ENCODE measurements around the gene RPP25L. TPM values are rescaled to one million over a fixed set of nuclear protein-coding genes. Genes with fewer than 3 reads are reported as not detected.

The RPP25L gene
- total and polyA plus RNA-seq, 2 donors (not counting 1 experiment from before 2014, with no cell fraction given), result 13.5 to 34.3 TPM

DNA sequence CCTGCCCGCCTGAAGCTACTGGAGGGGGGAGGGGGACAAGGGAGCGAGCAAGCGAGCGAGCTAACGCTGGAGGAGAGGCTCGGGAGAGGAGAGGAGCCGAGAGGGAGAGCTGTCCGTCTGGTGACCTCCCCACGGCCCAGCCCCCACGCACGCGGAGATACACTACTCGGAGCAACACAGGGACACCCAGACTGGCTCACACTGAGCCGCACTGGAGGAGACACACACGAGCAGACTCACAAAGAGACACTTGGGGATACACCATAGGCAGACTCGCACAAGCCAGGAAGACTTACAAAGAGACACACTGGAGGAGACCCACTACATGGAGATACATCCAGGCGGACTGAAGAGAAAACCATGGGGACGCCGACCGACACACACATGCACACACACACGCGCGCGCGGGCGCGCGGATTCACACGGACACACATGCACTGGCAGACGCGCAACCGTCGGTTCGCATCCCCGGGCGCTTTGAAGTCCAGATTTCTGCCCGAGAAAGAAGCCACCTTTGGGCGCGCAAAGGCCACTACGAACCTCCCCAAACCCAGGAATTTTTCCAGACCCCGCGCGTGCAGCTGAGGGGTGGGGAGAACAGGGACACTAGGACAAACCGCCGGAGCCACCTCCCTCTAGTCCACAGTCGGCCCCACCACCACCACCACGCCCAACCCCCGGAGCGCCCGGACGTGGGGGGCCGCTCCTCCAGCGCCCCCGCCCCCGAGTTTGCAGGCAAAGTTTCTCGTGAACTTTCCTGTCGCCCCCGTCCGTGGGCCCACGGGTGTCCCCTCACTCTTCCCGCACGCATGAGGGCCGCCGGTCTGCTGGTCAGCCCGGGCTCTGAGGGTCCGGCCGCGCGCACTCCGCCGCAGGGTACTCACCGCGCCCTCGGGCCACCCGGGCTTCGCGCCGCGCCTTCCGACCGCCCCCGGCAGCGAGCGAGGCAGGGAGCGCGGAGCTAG, 22.9 kb downstream of the RPP25L start:
- Histone ChIP-seq H3K4me3 (replicated peaks in 1 of 4; ENCODE audit: control extremely low read depth in 1 of 4, insufficient read depth in 1 of 4, low read depth in 3 of 4, low read length in 4 of 4) (no peak overlapping the region), H2AFZ (ENCODE audit: low read length) (no peak overlapping the region), H3K27me3 (ENCODE audit: control insufficient read depth, insufficient read depth, low read length) (peaks cover 72% of the 10 kb centered on the region), H3K27ac (ENCODE audit: insufficient read depth, low read length) (no peak overlapping the region), H4K20me1 (ENCODE audit: control insufficient read depth, extremely low read depth, insufficient read depth, low read length) (no peaks in the 10 kb centered on the region), H3K79me2 (ENCODE audit: control insufficient read depth, insufficient read depth, low read length) (no peaks in the 10 kb centered on the region), H3K4me2 (ENCODE audit: extremely low read depth, insufficient read depth, low read length) (no peak overlapping the region), H3K9me3 (ENCODE audit: control insufficient read depth, insufficient read depth, low read depth, low read length) (no peaks in the 10 kb centered on the region), H3K36me3 (ENCODE audit: control insufficient read depth, insufficient read depth, low read length) (no peaks in the 10 kb centered on the region), H3K4me1 (ENCODE audit: control insufficient read depth, extremely low read depth, insufficient read depth, low read length) (no peaks in the 10 kb centered on the region), H3K9ac (ENCODE audit: insufficient read depth, low read length) (no peak overlapping the region)
- no peak for DNase-seq (ENCODE audit: low read depth in 2 of 2)
- TF ChIP-seq CTCF (conservative IDR thresholded peaks at IDR 0.05 in 1 of 2, IDR thresholded peaks at IDR 0.05 in 1 of 2; ENCODE audit: low read depth in 1 of 2, low read length in 2 of 2), result no peak
- peak; percentile 95 for TF ChIP-seq EZH2 (IDR thresholded peaks at IDR 0.05; ENCODE audit: low read length, missing control alignments)

DNA sequence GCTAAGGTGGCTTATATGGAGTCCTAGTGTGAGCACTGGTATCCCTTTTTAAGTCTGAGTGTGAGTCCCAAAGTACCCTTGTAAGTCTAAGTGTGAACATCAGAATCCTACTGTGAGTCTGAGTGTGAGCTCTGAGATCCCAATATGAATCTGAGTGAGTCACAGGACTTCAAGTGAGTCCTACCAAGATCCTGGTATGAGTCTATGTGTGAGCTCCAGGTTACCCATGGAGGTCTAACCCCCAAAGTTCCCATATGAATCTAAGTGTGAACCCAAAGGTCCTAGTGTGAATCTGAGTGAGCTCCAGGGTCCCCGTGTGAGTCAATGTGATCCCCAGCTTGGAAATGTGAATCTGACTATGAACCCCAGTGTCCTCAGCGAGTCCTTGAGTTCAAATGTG, 24.6 kb downstream of the RPP25L start:
- no peak for DNase-seq (ENCODE audit: low read depth in 2 of 2)
- H2AFZ ChIP-seq (ENCODE audit: low read length), result no peak overlapping the region
- no peaks in the 10 kb centered on the region for H3K4me1 ChIP-seq (ENCODE audit: control insufficient read depth, extremely low read depth, insufficient read depth, low read length)
- no peaks in the 10 kb centered on the region for H3K36me3 ChIP-seq (ENCODE audit: control insufficient read depth, insufficient read depth, low read length)
- H4K20me1 ChIP-seq (ENCODE audit: control insufficient read depth, extremely low read depth, insufficient read depth, low read length), result no peaks in the 10 kb centered on the region
- TF ChIP-seq EZH2 (IDR thresholded peaks at IDR 0.05; ENCODE audit: low read length, missing control alignments), result no peak
- no peak for TF ChIP-seq CTCF (conservative IDR thresholded peaks at IDR 0.05 in 1 of 2, IDR thresholded peaks at IDR 0.05 in 1 of 2; ENCODE audit: low read depth in 1 of 2, low read length in 2 of 2)
- no peaks in the 10 kb centered on the region for H3K79me2 ChIP-seq (ENCODE audit: control insufficient read depth, insufficient read depth, low read length)
- H3K9ac ChIP-seq (ENCODE audit: insufficient read depth, low read length), result no peak overlapping the region
- peaks cover 68% of the 10 kb centered on the region for H3K27me3 ChIP-seq (ENCODE audit: control insufficient read depth, insufficient read depth, low read length)
- H3K4me3 ChIP-seq (replicated peaks in 1 of 4; ENCODE audit: control extremely low read depth in 1 of 4, insufficient read depth in 1 of 4, low read depth in 3 of 4, low read length in 4 of 4), result no peak overlapping the region
- no peak overlapping the region for H3K27ac ChIP-seq (ENCODE audit: insufficient read depth, low read length)
- no peaks in the 10 kb centered on the region for H3K9me3 ChIP-seq (ENCODE audit: control insufficient read depth, insufficient read depth, low read depth, low read length)
- H3K4me2 ChIP-seq (ENCODE audit: extremely low read depth, insufficient read depth, low read length), result no peak overlapping the region

- Histone ChIP-seq H3K4me3 (replicated peaks in 1 of 4; ENCODE audit: control extremely low read depth in 1 of 4, insufficient read depth in 1 of 4, low read depth in 3 of 4, low read length in 4 of 4) (no peak overlapping the region), H3K9ac (ENCODE audit: insufficient read depth, low read length) (no peak overlapping the region), H3K4me2 (ENCODE audit: extremely low read depth, insufficient read depth, low read length) (no peak overlapping the region), H3K27ac (ENCODE audit: insufficient read depth, low read length) (no peak overlapping the region), H3K27me3 (ENCODE audit: control insufficient read depth, insufficient read depth, low read length) (peaks cover 58% of the 10 kb centered on the region), H3K36me3 (ENCODE audit: control insufficient read depth, insufficient read depth, low read length) (no peaks in the 10 kb centered on the region), H3K4me1 (ENCODE audit: control insufficient read depth, extremely low read depth, insufficient read depth, low read length) (no peaks in the 10 kb centered on the region), H3K9me3 (ENCODE audit: control insufficient read depth, insufficient read depth, low read depth, low read length) (no peaks in the 10 kb centered on the region), H2AFZ (ENCODE audit: low read length) (no peak overlapping the region), H4K20me1 (ENCODE audit: control insufficient read depth, extremely low read depth, insufficient read depth, low read length) (no peaks in the 10 kb centered on the region), H3K79me2 (ENCODE audit: control insufficient read depth, insufficient read depth, low read length) (no peaks in the 10 kb centered on the region)
- TF ChIP-seq EZH2 (IDR thresholded peaks at IDR 0.05; ENCODE audit: low read length, missing control alignments) (no peak), CTCF (conservative IDR thresholded peaks at IDR 0.05 in 1 of 2, IDR thresholded peaks at IDR 0.05 in 1 of 2; ENCODE audit: low read depth in 1 of 2, low read length in 2 of 2) (no peak)
- no peak for DNase-seq (ENCODE audit: low read depth in 2 of 2)
Observed at GRCh38 chr9:34585946-34586669, 25.8 kb downstream of the RPP25L start.

All from fibroblast of lung (primary cell).